ENCODE measurements around the gene PAX4. TPM values are rescaled to one million over a fixed set of nuclear protein-coding genes. Genes with fewer than 3 reads are reported as not detected.

The PAX4 gene
- total and polyA plus RNA-seq, 9 of the 15 experiments (the other 6 are each of a cell fraction or from before 2014, with no cell fraction given) = not detected

GRCh38 chr7:127588697-127589482, 29.1 kb downstream of the PAX4 start (continued):
- peak; percentile 28; the same call in 1 of the 2 replicates for TF ChIP-seq RREB1 (CRISPR knock-in tag; IDR thresholded peaks at IDR 0.05)
- 0 out of 2 replicates have a peak, but pooled peaks have one; percentile 58 for TF ChIP-seq ZBTB2 (IDR thresholded peaks at IDR 0.05)
- peak; percentile 60 for TF ChIP-seq CCNT2 (IDR thresholded peaks at IDR 0.05; ENCODE audit: borderline replicate concordance, extremely low read depth, insufficient read length, low read depth, low read length)
- TF ChIP-seq JUNB (CRISPR knock-in tag; conservative IDR thresholded peaks at IDR 0.05) = no peak
- no peak for TF ChIP-seq NCOA4 (IDR thresholded peaks at IDR 0.05; ENCODE audit: partially characterized antibody)
- no peak for TF ChIP-seq RBM25 (IDR thresholded peaks at IDR 0.05; ENCODE audit: low read depth, low read length, severe bottlenecking)
- TF ChIP-seq ZKSCAN3 (CRISPR knock-in tag; IDR thresholded peaks at IDR 0.05) = no peak
- TF ChIP-seq HDAC8 (tag; IDR thresholded peaks at IDR 0.05) = no peak
- TF ChIP-seq CREM (IDR thresholded peaks at IDR 0.05; ENCODE audit: low read depth) = peak; percentile 78
- no peak for TF ChIP-seq KDM4B (IDR thresholded peaks at IDR 0.05; ENCODE audit: borderline replicate concordance in 2 of 2, low read depth in 1 of 2)
- TF ChIP-seq HNRNPK (IDR thresholded peaks at IDR 0.05; ENCODE audit: low read depth, low read length, poor library complexity, severe bottlenecking) = no peak
- TF ChIP-seq TAL1 (IDR thresholded peaks at IDR 0.05) = no peak
- no peak for TF ChIP-seq ZNF232 (CRISPR knock-in tag; IDR thresholded peaks at IDR 0.05)
- no peak for TF ChIP-seq ZNF699 (CRISPR knock-in tag; IDR thresholded peaks at IDR 0.05; ENCODE audit: insufficient replicate concordance)
- no peak for TF ChIP-seq ZNF280B (CRISPR knock-in tag; IDR thresholded peaks at IDR 0.05)
- peak in 1 of 2 experiments; percentile 67; a peak in 1 of 4 replicates for TF ChIP-seq TEAD1 (CRISPR knock-in tag; IDR thresholded peaks at IDR 0.05)
- no peak for TF ChIP-seq SETDB1 (IDR thresholded peaks at IDR 0.05; ENCODE audit: low read length)
- no peak for TF ChIP-seq SRSF7 (optimal IDR thresholded peaks at IDR 0.05; ENCODE audit: low read depth, low read length)

All from K562 (cell line).